IMR-90 (cell line): ENCODE measurements around the gene NUP210L. TPM values are rescaled to one million over a fixed set of nuclear protein-coding genes. Genes with fewer than 3 reads are reported as not detected.

Experiments
- ATAC-seq: fragments of 200-7000 bp; cut with Tn5 transposase; 2 replicates; pipeline ENCODE4 v1.9.1; 2020; ENCODE audit warnings: low read depth, mild to moderate bottlenecking, moderate library complexity
- BruUV-seq: library from RNA; stranded (reverse); fragments of 400-500 nt; replicated peaks from 2 replicates; lab custom pipeline; 2021; lab: Mats Ljungman, UMichigan
- CTCF ChIA-PET: fragments of 300-600 bp; formaldehyde crosslinking; extraction: SDS; loops from one replicate; lab custom pipeline; 2021; ENCODE audit warnings: antibody characterized with exemption; lab: Yijun Ruan, JAX
- POLR2A ChIA-PET: fragments of 300-600 bp; sonication (Branson Sonifier 250); formaldehyde crosslinking; loops from one replicate; lab custom pipeline; 2022; ENCODE audit warnings: antibody characterized with exemption; ENCODE audit not compliant: unreplicated experiment; lab: Charles Lee
- DNase-seq: peaks from one replicate; pipeline ENCODE4 v3.0.0; 2013
- H2AFZ ChIP-seq: replicated peaks from 2 replicates; pipeline ENCODE3; 2013; ENCODE audit warnings: low read length, mild to moderate bottlenecking; ENCODE audit not compliant: poor library complexity
- H2AK5ac ChIP-seq: 2 replicates; pipeline ENCODE4 v1.6.1; 2013; ENCODE audit warnings: low read depth, low read length, inconsistent platforms
- H2AK9ac ChIP-seq: replicated peaks from 2 replicates; pipeline ENCODE3; 2013; ENCODE audit warnings: mild to moderate bottlenecking, low read depth, low read length, moderate library complexity; ENCODE audit not compliant: poor library complexity
- H2BK120ac ChIP-seq: 2 replicates; pipeline ENCODE4 v1.6.1; 2013; ENCODE audit warnings: low read depth, low read length, inconsistent platforms
- H2BK15ac ChIP-seq: 3 replicates; pipeline ENCODE4 v1.6.1; 2013; ENCODE audit warnings: low read depth, low read length, inconsistent platforms
- H2BK20ac ChIP-seq: 2 replicates; pipeline ENCODE4 v1.6.1; 2013; ENCODE audit warnings: low read depth, mild to moderate bottlenecking, inconsistent platforms, low read length, moderate library complexity
- H2BK5ac ChIP-seq: 2 replicates; pipeline ENCODE4 v1.6.1; 2013; ENCODE audit warnings: mild to moderate bottlenecking, low read depth, low read length, inconsistent platforms; ENCODE audit not compliant: poor library complexity, severe bottlenecking
- H3K14ac ChIP-seq: replicated peaks from 2 replicates; pipeline ENCODE4 v1.6.1; 2013; ENCODE audit warnings: low read depth, low read length, inconsistent platforms
- H3K18ac ChIP-seq: 2 replicates; pipeline ENCODE4 v1.6.1; 2013; ENCODE audit warnings: low read depth, low read length, control low read depth
- H3K23ac ChIP-seq: 2 replicates; pipeline ENCODE4 v1.6.1; 2013; ENCODE audit warnings: low read depth, low read length, inconsistent platforms
- H3K27ac ChIP-seq: 2 replicates; pipeline ENCODE4 v1.5.1; 2013; ENCODE audit warnings: mild to moderate bottlenecking, control low read depth, low read length; ENCODE audit not compliant: insufficient read depth
- H3K27me3 ChIP-seq: 2 replicates; pipeline ENCODE4 v1.6.1; 2013; ENCODE audit warnings: low read length; ENCODE audit not compliant: control insufficient read depth, insufficient read depth
- H3K36me3 ChIP-seq: 2 replicates; pipeline ENCODE4 v1.6.1; 2013; ENCODE audit warnings: low read length, mixed read lengths; ENCODE audit not compliant: control insufficient read depth, insufficient read depth
- H3K4ac ChIP-seq: 2 replicates; pipeline ENCODE4 v1.6.1; 2013; ENCODE audit warnings: low read depth, low read length, inconsistent platforms
- H3K4me1 ChIP-seq: 2 replicates; pipeline ENCODE4 v1.6.1; 2013; ENCODE audit warnings: low read length, mixed read lengths; ENCODE audit not compliant: control insufficient read depth, insufficient read depth
- H3K4me2 ChIP-seq: 2 replicates; pipeline ENCODE4 v1.6.1; 2013; ENCODE audit warnings: low read depth, mild to moderate bottlenecking, control low read depth, low read length, moderate library complexity
- H3K4me3 ChIP-seq: 2 replicates; pipeline ENCODE4 v1.5.1; 2013; ENCODE audit warnings: low read depth, mild to moderate bottlenecking, control low read depth, low read length, moderate library complexity; ENCODE audit not compliant: insufficient read depth
- H3K56ac ChIP-seq: 2 replicates; pipeline ENCODE4 v1.6.1; 2013; ENCODE audit warnings: low read length, inconsistent platforms; ENCODE audit not compliant: insufficient read depth; ENCODE audit errors: extremely low read depth
- H3K79me1 ChIP-seq, 2 experiments: 2 replicates each; pipeline ENCODE4 v1.6.1; 2013; ENCODE audit warnings: low read length in 2 of 2, inconsistent platforms in 1 of 2, low read depth in 1 of 2
- H3K9ac ChIP-seq: 2 replicates; pipeline ENCODE4 v1.6.1; 2013; ENCODE audit warnings: low read depth, low read length, control low read depth
- H3K9me1 ChIP-seq: 2 replicates; pipeline ENCODE4 v1.6.1; 2013; ENCODE audit warnings: low read length, inconsistent platforms; ENCODE audit not compliant: insufficient read depth
- H3K9me3 ChIP-seq: 2 replicates; pipeline ENCODE4 v1.6.1; 2013; ENCODE audit warnings: low read length; ENCODE audit not compliant: control insufficient read depth, insufficient read depth
- H4K20me1 ChIP-seq: 2 replicates; pipeline ENCODE4 v1.6.1; 2013; ENCODE audit warnings: low read length, inconsistent platforms; ENCODE audit not compliant: insufficient read depth
- H4K5ac ChIP-seq: 2 replicates; pipeline ENCODE4 v1.6.1; 2013; ENCODE audit warnings: mild to moderate bottlenecking, low read depth, low read length, control low read depth
- H4K8ac ChIP-seq, 2 experiments: 2 replicates each; pipeline ENCODE4 v1.6.1; 2013; ENCODE audit warnings: low read depth in 2 of 2, low read length in 2 of 2, control low read depth in 1 of 2, inconsistent platforms in 1 of 2
- H4K91ac ChIP-seq: 2 replicates; pipeline ENCODE4 v1.6.1; 2013; ENCODE audit warnings: low read depth, low read length, inconsistent platforms; ENCODE audit not compliant: insufficient read depth
- CHD1 ChIP-seq: IDR thresholded peaks from 2 replicates; pipeline ENCODE4 v1.6.1; 2012; ENCODE audit warnings: low read depth, low read length, improper control_type of control experiment
- CTCF ChIP-seq: conservative IDR thresholded peaks from 2 replicates; pipeline ENCODE4 v1.5.1; 2012; ENCODE audit warnings: mild to moderate bottlenecking, low read depth, low read length, improper control_type of control experiment
- RAD21 ChIP-seq: IDR thresholded peaks from 2 replicates; pipeline ENCODE4 v1.6.1; 2012; ENCODE audit warnings: low read length, improper control_type of control experiment
- RCOR1 ChIP-seq: IDR thresholded peaks from 2 replicates; pipeline ENCODE4 v1.6.1; 2012; ENCODE audit warnings: mild to moderate bottlenecking, low read length, improper control_type of control experiment; ENCODE audit not compliant: insufficient replicate concordance
- WGBS, 2 experiments: methylation state at CpG; one replicate each; pipeline versions ENCODE4 v1.1.5 to v1.1.7; 2013; ENCODE audit warnings: missing lambda C conversion rate in 2 of 2; ENCODE audit not compliant: insufficient read length in 1 of 2; ENCODE audit errors: extremely low coverage in 2 of 2; 5-methylcytosine and 5-hydroxymethylcytosine counted together
- dilution Hi-C: fragments of 300-500 bp; cut with HindIII; formaldehyde crosslinking; loops from one replicate; pipeline ENCODE4 v1.14.3; 2018; ENCODE audit warnings: low sequenced_read_pairs; ENCODE audit not compliant: unreplicated experiment
- in situ Hi-C: fragments of 300-500 bp; cut with MboI; formaldehyde crosslinking; loops from 3 replicates; pipeline ENCODE4 v1.14.3; 2019; ENCODE audit warnings: low sequenced_read_pairs, inconsistent platforms, mixed read lengths
- intact Hi-C: fragments of 100-400 bp; cut with micrococcal nuclease; formaldehyde crosslinking; loops from 2 replicates; pipeline ENCODE4 v1.10.0; 2022
- polyA plus RNA-seq, 3 experiments: library from polyadenylated mRNA; depleted of rRNA; stranded (reverse); fragments of >200 nt; gene quantifications; 2 replicates each; pipeline ENCODE4 v1.2.3, GENCODE V29; 2012; ENCODE audit warnings: low replicate concordance in 1 of 3
- total RNA-seq: library from RNA; depleted of rRNA; stranded (reverse); fragments of >200 nt; gene quantifications from 2 replicates; pipeline ENCODE4 v1.2.3, GENCODE V29; 2012

Gene NUP210L
- total and polyA plus RNA-seq, 2 of the 4 experiments (the other 2 are of a cell fraction), result under 0.01 to 0.02 TPM

DNA sequence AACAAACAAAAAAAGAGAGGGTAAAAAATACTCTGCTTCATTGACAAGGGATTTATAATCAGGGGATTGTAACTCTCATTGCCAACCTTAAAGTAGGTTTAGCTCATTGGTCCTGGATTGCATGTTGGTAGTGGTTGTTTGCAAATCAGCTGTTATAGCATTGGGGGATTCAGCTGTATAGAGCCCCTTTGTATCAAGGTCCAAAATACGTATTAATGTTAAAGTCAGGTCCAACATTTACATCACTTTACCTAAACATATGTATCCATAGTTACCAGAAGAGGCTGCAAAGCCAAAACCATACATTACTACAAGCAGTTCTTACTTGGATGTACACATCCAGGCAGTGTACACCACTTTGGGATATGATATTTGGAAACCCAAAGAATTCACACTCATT lies 134.9 kb downstream of the NUP210L start:
- ATAC-seq, result no peak
- no peak overlapping the region for H2BK120ac ChIP-seq
- H3K23ac ChIP-seq, result no peak overlapping the region
- in situ Hi-C loops (loop anchor here (10.0 kb wide), 1 partner anchor 125 kb away; no protein-coding TSS in a partner anchor), intact Hi-C loops (loop anchor here (5.0 kb wide), 1 partner anchor 117 kb away; no protein-coding TSS in a partner anchor), dilution Hi-C loops (no loop called here)
- no peaks in the 10 kb centered on the region for H3K27me3 ChIP-seq
- H3K27ac ChIP-seq, result no peak overlapping the region
- no peak overlapping the region for H3K4me3 ChIP-seq
- H3K4ac ChIP-seq, result no peak overlapping the region
- BruUV-seq, result no TSS peak
- no peaks in the 10 kb centered on the region for H3K9me1 ChIP-seq
- no peaks in the 10 kb centered on the region for H3K79me1 ChIP-seq
- no peak overlapping the region for H2BK15ac ChIP-seq
- no peak overlapping the region for H4K91ac ChIP-seq
- ChIA-PET CTCF (no interaction called here), POLR2A (no interaction called here)
- no peak overlapping the region for H2AFZ ChIP-seq
- no peak overlapping the region for H3K56ac ChIP-seq
- no peak overlapping the region for H3K9ac ChIP-seq
- no peak overlapping the region for H2BK20ac ChIP-seq
- H4K20me1 ChIP-seq, result no peaks in the 10 kb centered on the region
- H3K36me3 ChIP-seq, result no peaks in the 10 kb centered on the region
- no peak overlapping the region for H3K4me2 ChIP-seq
- no CpG with 5 or more reads among the region's 1 CpG for WGBS, 2 experiments
- H3K18ac ChIP-seq, result no peak overlapping the region
- H3K14ac ChIP-seq, result no peak overlapping the region
- no peaks in the 10 kb centered on the region for H3K9me3 ChIP-seq
- no peak overlapping the region for H2AK9ac ChIP-seq
- no peak for TF ChIP-seq CHD1
- TF ChIP-seq CTCF, result no peak
- TF ChIP-seq RCOR1, result no peak
- no peak for TF ChIP-seq RAD21
- H4K5ac ChIP-seq, result no peak overlapping the region
- no peak overlapping the region for H4K8ac ChIP-seq
- no peak overlapping the region for H2AK5ac ChIP-seq
- H2BK5ac ChIP-seq, result no peak overlapping the region
- no peaks in the 10 kb centered on the region for H3K4me1 ChIP-seq
- DNase-seq, result no peak
